RWPE1 (cell line): ENCODE results near the gene CNTN5.
"Not testable (repeated sequence)": the region's sequence is repeated elsewhere in the genome, so short reads cannot be mapped to it uniquely, and the experiment has no call there.

Experiments
- CTCF ChIA-PET: fragments of 350-600 bp; sonication (Branson Sonifier 250); formaldehyde crosslinking; extraction: SDS; loops from one replicate; lab custom pipeline; 2021; lab: Yijun Ruan, JAX
- POLR2A ChIA-PET: fragments of 400-600 bp; formaldehyde crosslinking; extraction: SDS; loops from one replicate; lab custom pipeline; 2020; ENCODE audit warnings: antibody characterized with exemption; ENCODE audit not compliant: low non-redundant PET; lab: Yijun Ruan, JAX
- DNase-seq: peaks from one replicate; pipeline ENCODE4 v3.0.0; 2012; ENCODE audit warnings: low spot score
- H3K27ac ChIP-seq: fragments of 450-650 bp; 2 replicates; pipeline ENCODE4 v1.5.1; 2017
- CTCF ChIP-seq: fragments of 450-650 bp; conservative IDR thresholded peaks from 2 replicates; pipeline ENCODE4 v1.5.1; 2017; ENCODE audit warnings: low read depth, mild to moderate bottlenecking

CNTN5 gene

GRCh38 chr11:99271527-99271926, 250.8 kb downstream of the CNTN5 start:
- CTCF ChIA-PET: interaction anchor here (0.7 kb wide), 1 partner anchor 130 kb away, joined by 4 read pairs; no protein-coding TSS in a partner anchor
- DNase-seq: no peak
- POLR2A ChIA-PET: no interaction called here
- no peak overlapping the region for H3K27ac ChIP-seq
- TF ChIP-seq CTCF: no peak

- DNase-seq: no peak
- CTCF ChIA-PET: no interaction called here
- no peak for TF ChIP-seq CTCF
- POLR2A ChIA-PET: no interaction called here
- H3K27ac ChIP-seq: no peak overlapping the region
Observed at GRCh38 chr11:99275521-99275920, 254.8 kb downstream of the CNTN5 start.

- ChIA-PET CTCF (no interaction called here), POLR2A (no interaction called here)
- no peak for TF ChIP-seq CTCF
- DNase-seq: no peak
- no peak overlapping the region for H3K27ac ChIP-seq
Observed at GRCh38 chr11:99277281-99277680, 256.5 kb downstream of the CNTN5 start.

GRCh38 chr11:99279266-99279665, 258.5 kb downstream of the CNTN5 start:
- POLR2A ChIA-PET: no interaction called here
- TF ChIP-seq CTCF: no peak
- no peak overlapping the region for H3K27ac ChIP-seq
- CTCF ChIA-PET: no interaction called here
- no peak for DNase-seq

GRCh38 chr11:99281331-99281730, 260.6 kb downstream of the CNTN5 start:
- DNase-seq: no peak
- TF ChIP-seq CTCF: no peak
- no peak overlapping the region for H3K27ac ChIP-seq
- CTCF ChIA-PET: interaction anchor here (1.1 kb wide), 1 partner anchor 26 kb away, joined by 3 read pairs; no protein-coding TSS in a partner anchor
- POLR2A ChIA-PET: no interaction called here

- POLR2A ChIA-PET, DNase-seq, CTCF ChIA-PET, H3K27ac ChIP-seq: not testable (repeated sequence)
Observed at GRCh38 chr11:99297925-99298324, 277.2 kb downstream of the CNTN5 start.

GRCh38 chr11:99307510-99308088, 286.9 kb downstream of the CNTN5 start:
- ChIA-PET POLR2A (no interaction called here), CTCF (no interaction called here)
- TF ChIP-seq CTCF: no peak
- DNase-seq: no peak
- H3K27ac ChIP-seq: no peak overlapping the region
